Effector memory CD4-positive, alpha-beta T cell (primary cell): Measurements from ENCODE around the gene ZNF277.

Experiments
- DNase-seq, 3 donors: peaks; one replicate each; pipeline ENCODE4 v3.0.0-alpha.2; 2020
- H3K27ac ChIP-seq: 2 replicates; pipeline ENCODE4 v1.7.0; 2013; ENCODE audit warnings: mild to moderate bottlenecking, low read length, moderate library complexity; ENCODE audit not compliant: insufficient read depth, poor library complexity, severe bottlenecking
- H3K27me3 ChIP-seq: replicated peaks from 2 replicates; pipeline ENCODE4 v1.7.0; 2013; ENCODE audit warnings: mild to moderate bottlenecking, low read length; ENCODE audit not compliant: insufficient read depth, control insufficient read depth, poor library complexity, severe bottlenecking
- H3K36me3 ChIP-seq: 2 replicates; pipeline ENCODE4 v1.7.0; 2013; ENCODE audit warnings: mild to moderate bottlenecking, low read length, moderate library complexity; ENCODE audit not compliant: control insufficient read depth, insufficient read depth
- H3K4me1 ChIP-seq: 2 replicates; pipeline ENCODE4 v1.7.0; 2013; ENCODE audit warnings: low read length, mild to moderate bottlenecking; ENCODE audit not compliant: control insufficient read depth, insufficient read depth, poor library complexity, severe bottlenecking
- H3K4me3 ChIP-seq: 2 replicates; pipeline ENCODE4 v1.7.0; 2013; ENCODE audit warnings: low read length, low read depth, mild to moderate bottlenecking; ENCODE audit not compliant: insufficient read depth, poor library complexity, severe bottlenecking
- H3K9me3 ChIP-seq: 2 replicates; pipeline ENCODE4 v1.7.0; 2013; ENCODE audit warnings: mild to moderate bottlenecking, low read length, moderate library complexity; ENCODE audit not compliant: control insufficient read depth

The ZNF277 gene

GRCh38 chr7:112223310-112223709 is 16.8 kb downstream of the ZNF277 start:
- H3K4me1 ChIP-seq = no peaks in the 10 kb centered on the region
- peaks cover 4% of the 10 kb centered on the region for H3K36me3 ChIP-seq
- no peak for DNase-seq
- no peaks in the 10 kb centered on the region for H3K27me3 ChIP-seq
- H3K9me3 ChIP-seq = no peaks in the 10 kb centered on the region
- H3K27ac ChIP-seq = no peak overlapping the region
- no peak overlapping the region for H3K4me3 ChIP-seq

- Histone ChIP-seq H3K27me3 (no peaks in the 10 kb centered on the region), H3K9me3 (no peaks in the 10 kb centered on the region), H3K27ac (no peak overlapping the region), H3K36me3 (peaks cover 4% of the 10 kb centered on the region), H3K4me3 (no peak overlapping the region), H3K4me1 (no peaks in the 10 kb centered on the region)
- no peak for DNase-seq
Observed at GRCh38 chr7:112224186-112224585, 17.7 kb downstream of the ZNF277 start.

GRCh38 chr7:112225006-112225405 is 18.5 kb downstream of the ZNF277 start:
- Histone ChIP-seq H3K36me3 (peaks cover 4% of the 10 kb centered on the region), H3K4me3 (no peak overlapping the region), H3K9me3 (no peaks in the 10 kb centered on the region), H3K27ac (no peak overlapping the region), H3K27me3 (no peaks in the 10 kb centered on the region), H3K4me1 (no peaks in the 10 kb centered on the region)
- DNase-seq = no peak

GRCh38 chr7:112226701-112227276 is 20.3 kb downstream of the ZNF277 start:
- H3K36me3 ChIP-seq = peaks cover 4% of the 10 kb centered on the region
- H3K9me3 ChIP-seq = no peaks in the 10 kb centered on the region
- H3K4me1 ChIP-seq = no peaks in the 10 kb centered on the region
- H3K27me3 ChIP-seq = no peaks in the 10 kb centered on the region
- no peak overlapping the region for H3K4me3 ChIP-seq
- no peak for DNase-seq
- H3K27ac ChIP-seq = no peak overlapping the region

GRCh38 chr7:112228632-112229031 is 22.1 kb downstream of the ZNF277 start:
- H3K27me3 ChIP-seq = no peaks in the 10 kb centered on the region
- no peaks in the 10 kb centered on the region for H3K4me1 ChIP-seq
- H3K36me3 ChIP-seq = no peaks in the 10 kb centered on the region
- no peak overlapping the region for H3K4me3 ChIP-seq
- H3K9me3 ChIP-seq = no peaks in the 10 kb centered on the region
- H3K27ac ChIP-seq = no peak overlapping the region
- DNase-seq = no peak

GRCh38 chr7:112232212-112232978 is 25.9 kb downstream of the ZNF277 start:
- H3K27ac ChIP-seq = no peak overlapping the region
- H3K27me3 ChIP-seq = no peaks in the 10 kb centered on the region
- no peak for DNase-seq
- H3K36me3 ChIP-seq = peaks cover 3% of the 10 kb centered on the region
- H3K9me3 ChIP-seq = no peaks in the 10 kb centered on the region
- H3K4me1 ChIP-seq = no peaks in the 10 kb centered on the region
- H3K4me3 ChIP-seq = no peak overlapping the region

GRCh38 chr7:112233048-112233697 is 26.7 kb downstream of the ZNF277 start:
- H3K9me3 ChIP-seq = no peaks in the 10 kb centered on the region
- DNase-seq = no peak
- H3K27ac ChIP-seq = no peak overlapping the region
- no peaks in the 10 kb centered on the region for H3K27me3 ChIP-seq
- no peaks in the 10 kb centered on the region for H3K4me1 ChIP-seq
- H3K4me3 ChIP-seq = no peak overlapping the region
- H3K36me3 ChIP-seq = peaks cover 3% of the 10 kb centered on the region

- Histone ChIP-seq H3K4me1 (no peaks in the 10 kb centered on the region), H3K9me3 (no peaks in the 10 kb centered on the region), H3K27ac (no peak overlapping the region), H3K36me3 (peaks cover 3% of the 10 kb centered on the region), H3K4me3 (no peak overlapping the region), H3K27me3 (no peaks in the 10 kb centered on the region)
- DNase-seq = no peak
Observed at GRCh38 chr7:112234147-112234546, 27.7 kb downstream of the ZNF277 start.

GRCh38 chr7:112236597-112236996 is 30.1 kb downstream of the ZNF277 start:
- Histone ChIP-seq H3K9me3 (no peaks in the 10 kb centered on the region), H3K4me3 (no peak overlapping the region), H3K4me1 (no peaks in the 10 kb centered on the region), H3K27me3 (no peaks in the 10 kb centered on the region), H3K27ac (no peak overlapping the region), H3K36me3 (peaks cover 3% of the 10 kb centered on the region)
- no peak for DNase-seq

GRCh38 chr7:112238330-112238729 is 31.8 kb downstream of the ZNF277 start:
- Histone ChIP-seq H3K36me3 (peaks cover 3% of the 10 kb centered on the region), H3K4me3 (no peak overlapping the region), H3K27ac (no peak overlapping the region), H3K9me3 (no peaks in the 10 kb centered on the region), H3K27me3 (no peaks in the 10 kb centered on the region), H3K4me1 (no peaks in the 10 kb centered on the region)
- no peak for DNase-seq
